ENCODE data around the gene JARID2.

JARID2 gene

GRCh38 chr6:15369838-15370237 lies 124.0 kb downstream of the JARID2 start:
- no peak for DNase-seq

GRCh38 chr6:15370733-15371671 lies 125.1 kb downstream of the JARID2 start:
- DNase-seq, result no peak

GRCh38 chr6:15372932-15373331 lies 127.1 kb downstream of the JARID2 start:
- no peak for DNase-seq

- no peak for DNase-seq
Observed at GRCh38 chr6:15374119-15374518, 128.2 kb downstream of the JARID2 start.

GRCh38 chr6:15375018-15375417 lies 129.1 kb downstream of the JARID2 start:
- DNase-seq, result no peak

- no peak for DNase-seq
Observed at GRCh38 chr6:15375638-15376290, 129.9 kb downstream of the JARID2 start.

GRCh38 chr6:15376900-15377487 lies 131.1 kb downstream of the JARID2 start:
- DNase-seq, result no peak

- no peak for DNase-seq
Observed at GRCh38 chr6:15378272-15378671, 132.4 kb downstream of the JARID2 start.

- no peak for DNase-seq
Observed at GRCh38 chr6:15378866-15379265, 133.0 kb downstream of the JARID2 start.

GRCh38 chr6:15380351-15380750 lies 134.5 kb downstream of the JARID2 start:
- no peak for DNase-seq

- no peak for DNase-seq
Observed at GRCh38 chr6:15382089-15382488, 136.2 kb downstream of the JARID2 start.

- DNase-seq, result no peak
Observed at GRCh38 chr6:15382712-15383111, 136.8 kb downstream of the JARID2 start.

GRCh38 chr6:15384901-15385300 lies 139.0 kb downstream of the JARID2 start:
- no peak for DNase-seq

GRCh38 chr6:15385521-15385920 lies 139.7 kb downstream of the JARID2 start:
- no peak for DNase-seq

GRCh38 chr6:15386110-15386755 lies 140.4 kb downstream of the JARID2 start:
- DNase-seq, result no peak

GRCh38 chr6:15386756-15387112 lies 140.9 kb downstream of the JARID2 start:
- DNase-seq, result no peak

- DNase-seq, result no peak
Observed at GRCh38 chr6:15387118-15387517, 141.2 kb downstream of the JARID2 start.

- peak in 9 of 56 donors; percentile 3 to 48 (median 24) for DNase-seq
Observed at GRCh38 chr6:15389084-15389764, 143.4 kb downstream of the JARID2 start.

- DNase-seq, result peak in 21 of 56 donors; percentile 3 to 57 (median 25)
Observed at GRCh38 chr6:15389765-15390723, 144.2 kb downstream of the JARID2 start.

- DNase-seq, result no peak
Observed at GRCh38 chr6:15391500-15391899, 145.6 kb downstream of the JARID2 start.

Measured in amygdala (tissue), 56 donors.